A549 (cell line): ENCODE measurements around the gene FAM217B.

ENCODE experiments used
- TF ChIP-seq, protein P1 (sequence below): fragments of 450-650 bp; IDR thresholded peaks from 2 replicates; pipeline ENCODE4 v1.6.1; 2014; ENCODE audit warnings: antibody characterized with exemption
- TF ChIP-seq, protein P2 (sequence below): IDR thresholded peaks from 2 replicates; pipeline ENCODE4 v1.6.1; 2012

DNA sequence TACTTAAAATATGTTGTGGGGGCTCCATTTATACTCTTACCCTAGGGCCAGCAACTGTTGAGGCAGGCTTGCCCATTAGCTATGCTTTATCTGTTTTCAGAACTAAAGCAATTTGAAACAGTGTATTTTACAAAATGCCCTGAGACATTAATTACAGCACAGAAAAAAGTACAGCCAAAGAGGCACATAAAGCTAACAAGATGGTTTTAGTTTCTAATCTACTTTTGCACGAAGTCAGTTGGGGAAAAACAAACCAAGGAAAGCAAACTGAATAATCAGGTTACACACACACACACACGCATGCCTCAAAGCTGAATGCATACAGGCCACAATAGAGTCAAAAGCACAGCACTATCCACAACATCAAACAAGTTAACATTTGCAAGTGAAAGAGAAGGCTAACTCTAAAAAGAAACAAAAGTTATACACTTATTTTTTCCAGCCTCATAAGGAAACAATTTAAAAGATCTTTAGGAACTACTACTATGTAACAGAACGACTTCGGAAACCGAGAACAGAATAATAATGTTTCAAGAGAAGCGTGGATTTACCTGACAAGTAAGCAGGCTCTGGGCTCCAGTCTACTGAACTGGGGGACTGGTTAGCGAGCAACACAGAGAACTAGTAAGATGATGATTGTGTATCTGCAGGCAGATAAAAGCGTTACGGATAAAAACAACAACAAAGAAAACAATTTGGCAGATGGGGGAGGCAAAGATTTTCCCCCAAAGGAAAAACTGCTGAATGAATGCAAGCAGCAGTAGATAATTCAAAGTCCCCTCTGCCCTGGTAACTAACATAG, 8.5 kb upstream of the FAM217B start:
- TF ChIP-seq, protein P1, sequence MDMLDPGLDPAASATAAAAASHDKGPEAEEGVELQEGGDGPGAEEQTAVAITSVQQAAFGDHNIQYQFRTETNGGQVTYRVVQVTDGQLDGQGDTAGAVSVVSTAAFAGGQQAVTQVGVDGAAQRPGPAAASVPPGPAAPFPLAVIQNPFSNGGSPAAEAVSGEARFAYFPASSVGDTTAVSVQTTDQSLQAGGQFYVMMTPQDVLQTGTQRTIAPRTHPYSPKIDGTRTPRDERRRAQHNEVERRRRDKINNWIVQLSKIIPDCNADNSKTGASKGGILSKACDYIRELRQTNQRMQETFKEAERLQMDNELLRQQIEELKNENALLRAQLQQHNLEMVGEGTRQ = no peak
- TF ChIP-seq, protein P2, sequence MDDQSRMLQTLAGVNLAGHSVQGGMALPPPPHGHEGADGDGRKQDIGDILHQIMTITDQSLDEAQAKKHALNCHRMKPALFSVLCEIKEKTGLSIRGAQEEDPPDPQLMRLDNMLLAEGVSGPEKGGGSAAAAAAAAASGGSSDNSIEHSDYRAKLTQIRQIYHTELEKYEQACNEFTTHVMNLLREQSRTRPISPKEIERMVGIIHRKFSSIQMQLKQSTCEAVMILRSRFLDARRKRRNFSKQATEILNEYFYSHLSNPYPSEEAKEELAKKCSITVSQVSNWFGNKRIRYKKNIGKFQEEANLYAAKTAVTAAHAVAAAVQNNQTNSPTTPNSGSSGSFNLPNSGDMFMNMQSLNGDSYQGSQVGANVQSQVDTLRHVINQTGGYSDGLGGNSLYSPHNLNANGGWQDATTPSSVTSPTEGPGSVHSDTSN = no peak
